Coronary artery (tissue), 2 donors: Measurements from ENCODE around the gene TMTC1.

ENCODE experiments used
- DNase-seq: peaks from one replicate; pipeline ENCODE4 v3.0.0-alpha.2; 2017; ENCODE audit warnings: low spot score
- H3K27ac ChIP-seq, 2 donors: fragments of 200-600 bp; sonication (generic); one replicate each; pipeline ENCODE4 v1.5.1; 2016 to 2019
- H3K4me3 ChIP-seq: fragments of 200-600 bp; sonication (generic); 2 replicates; pipeline ENCODE4 v1.5.1; 2016; ENCODE audit warnings: mild to moderate bottlenecking, moderate library complexity
- TF ChIP-seq, protein P1 (sequence below): fragments of 200-600 bp; sonication (generic); IDR thresholded peaks from one replicate; pipeline ENCODE4 v1.5.1; 2019; ENCODE audit warnings: antibody characterized with exemption

The TMTC1 gene

DNA sequence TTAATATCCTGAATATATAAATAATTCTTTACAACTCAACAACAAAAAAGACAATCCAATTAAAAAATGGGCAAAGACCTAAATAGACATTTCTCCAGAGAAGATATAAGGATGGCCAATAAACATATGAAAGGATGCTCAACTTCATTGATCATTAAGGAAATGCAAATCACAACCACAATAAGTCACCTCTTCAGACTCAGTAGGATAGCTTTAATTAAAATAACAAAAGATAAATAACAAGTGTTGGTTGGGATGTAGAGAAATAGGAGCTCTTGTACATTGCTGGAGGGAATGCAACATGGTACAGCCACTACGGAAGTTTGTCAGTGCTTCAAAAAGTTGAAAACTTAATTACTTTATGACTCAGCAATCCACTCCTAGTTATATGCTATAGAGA lies 156.5 kb downstream of the TMTC1 start:
- DNase-seq: no peak
- Histone ChIP-seq H3K4me3 (no peak overlapping the region), H3K27ac (no peak overlapping the region)
- TF ChIP-seq, protein P1, sequence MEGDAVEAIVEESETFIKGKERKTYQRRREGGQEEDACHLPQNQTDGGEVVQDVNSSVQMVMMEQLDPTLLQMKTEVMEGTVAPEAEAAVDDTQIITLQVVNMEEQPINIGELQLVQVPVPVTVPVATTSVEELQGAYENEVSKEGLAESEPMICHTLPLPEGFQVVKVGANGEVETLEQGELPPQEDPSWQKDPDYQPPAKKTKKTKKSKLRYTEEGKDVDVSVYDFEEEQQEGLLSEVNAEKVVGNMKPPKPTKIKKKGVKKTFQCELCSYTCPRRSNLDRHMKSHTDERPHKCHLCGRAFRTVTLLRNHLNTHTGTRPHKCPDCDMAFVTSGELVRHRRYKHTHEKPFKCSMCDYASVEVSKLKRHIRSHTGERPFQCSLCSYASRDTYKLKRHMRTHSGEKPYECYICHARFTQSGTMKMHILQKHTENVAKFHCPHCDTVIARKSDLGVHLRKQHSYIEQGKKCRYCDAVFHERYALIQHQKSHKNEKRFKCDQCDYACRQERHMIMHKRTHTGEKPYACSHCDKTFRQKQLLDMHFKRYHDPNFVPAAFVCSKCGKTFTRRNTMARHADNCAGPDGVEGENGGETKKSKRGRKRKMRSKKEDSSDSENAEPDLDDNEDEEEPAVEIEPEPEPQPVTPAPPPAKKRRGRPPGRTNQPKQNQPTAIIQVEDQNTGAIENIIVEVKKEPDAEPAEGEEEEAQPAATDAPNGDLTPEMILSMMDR: no peak

DNA sequence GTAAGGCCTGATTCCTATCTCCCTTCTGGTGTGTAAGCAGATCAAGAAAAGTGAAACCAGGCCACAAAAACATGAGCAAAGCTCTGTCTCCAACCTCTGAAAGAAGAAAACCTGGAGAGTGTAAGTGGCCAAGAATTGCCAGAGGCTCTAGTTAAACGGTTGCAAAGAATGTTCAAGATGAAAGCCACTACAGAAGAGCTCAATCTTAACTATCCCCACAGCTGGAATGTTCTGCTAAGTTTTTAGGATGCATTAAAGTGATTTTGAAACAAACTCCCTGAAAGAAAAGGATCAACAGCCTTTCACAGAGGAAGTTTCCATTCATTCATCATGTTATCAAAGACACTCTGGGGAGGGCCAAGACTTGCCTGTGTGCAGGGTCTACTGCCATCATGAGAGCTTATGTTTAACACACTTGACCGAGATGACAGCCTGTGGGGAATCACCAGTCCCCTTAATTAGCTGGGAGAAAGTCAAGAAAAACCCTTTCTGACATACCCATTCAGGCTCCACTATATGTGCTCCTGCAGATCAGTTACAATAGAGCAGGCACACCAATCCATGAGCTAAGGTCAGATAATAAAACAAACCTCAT lies 158.3 kb downstream of the TMTC1 start:
- TF ChIP-seq, protein P1: no peak
- no peak for DNase-seq
- no peak overlapping the region for H3K27ac ChIP-seq
- H3K4me3 ChIP-seq: no peak overlapping the region

DNA sequence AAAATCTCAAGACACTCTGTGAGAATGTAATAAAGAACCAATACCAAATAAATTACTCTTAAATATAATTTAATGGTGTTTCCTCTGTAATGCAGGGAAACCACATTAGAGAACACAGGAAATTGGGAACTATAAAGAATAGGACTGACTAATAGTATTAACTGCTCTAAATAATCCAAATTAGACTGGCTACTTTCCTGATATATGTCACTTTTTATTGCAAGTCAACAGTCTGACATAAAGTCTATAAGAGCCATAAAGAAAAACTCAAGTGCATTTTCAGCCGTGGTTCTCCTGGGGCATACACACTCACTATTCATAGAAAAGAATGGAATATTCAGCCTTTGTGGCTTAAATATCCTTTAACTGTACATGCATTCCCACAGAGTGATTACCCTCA lies 161.5 kb downstream of the TMTC1 start:
- Histone ChIP-seq H3K4me3 (no peak overlapping the region), H3K27ac (no peak overlapping the region)
- TF ChIP-seq, protein P1: no peak
- no peak for DNase-seq

DNA sequence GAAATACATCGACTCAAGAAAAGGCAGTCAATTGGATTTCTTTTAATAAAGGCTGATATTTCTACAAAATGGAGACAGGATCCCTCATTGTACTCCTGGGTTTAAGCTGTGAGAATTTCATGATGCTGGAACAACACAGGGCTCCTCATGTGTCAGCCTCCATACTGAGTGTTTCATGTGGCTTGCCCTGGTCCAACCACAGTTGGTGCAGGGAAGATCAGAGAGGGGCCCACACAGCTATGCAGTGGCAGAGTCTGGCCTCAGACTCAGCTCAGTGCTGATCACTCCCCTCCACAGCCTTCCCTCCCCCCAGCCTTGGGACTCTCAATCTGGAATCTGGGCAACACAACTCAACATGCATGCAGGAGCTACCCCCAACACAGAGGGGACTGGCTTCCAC lies 163.7 kb downstream of the TMTC1 start:
- Histone ChIP-seq H3K27ac (no peak overlapping the region), H3K4me3 (no peak overlapping the region)
- DNase-seq: no peak
- TF ChIP-seq, protein P1: no peak

DNA sequence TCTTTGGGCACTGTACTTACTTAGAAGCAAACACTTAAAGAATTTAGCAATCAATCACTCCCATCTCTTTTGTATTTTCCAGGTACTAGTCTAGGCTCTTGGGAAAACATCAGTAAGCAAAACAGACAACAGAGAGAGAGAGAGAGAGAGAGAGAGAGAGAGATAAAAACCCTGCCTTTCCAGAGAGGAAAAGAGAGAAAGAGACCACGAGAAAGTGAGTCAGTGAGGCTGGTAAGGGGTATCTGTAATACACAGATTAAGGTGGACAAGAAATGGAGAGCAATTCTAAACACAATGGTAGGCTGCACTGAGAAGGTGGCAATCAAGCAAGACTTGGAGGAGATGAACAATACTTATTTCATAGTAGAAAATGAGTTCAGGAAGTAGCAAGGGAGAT lies 166.3 kb downstream of the TMTC1 start:
- DNase-seq: no peak
- TF ChIP-seq, protein P1: no peak
- H3K4me3 ChIP-seq: no peak overlapping the region
- H3K27ac ChIP-seq: no peak overlapping the region

DNA sequence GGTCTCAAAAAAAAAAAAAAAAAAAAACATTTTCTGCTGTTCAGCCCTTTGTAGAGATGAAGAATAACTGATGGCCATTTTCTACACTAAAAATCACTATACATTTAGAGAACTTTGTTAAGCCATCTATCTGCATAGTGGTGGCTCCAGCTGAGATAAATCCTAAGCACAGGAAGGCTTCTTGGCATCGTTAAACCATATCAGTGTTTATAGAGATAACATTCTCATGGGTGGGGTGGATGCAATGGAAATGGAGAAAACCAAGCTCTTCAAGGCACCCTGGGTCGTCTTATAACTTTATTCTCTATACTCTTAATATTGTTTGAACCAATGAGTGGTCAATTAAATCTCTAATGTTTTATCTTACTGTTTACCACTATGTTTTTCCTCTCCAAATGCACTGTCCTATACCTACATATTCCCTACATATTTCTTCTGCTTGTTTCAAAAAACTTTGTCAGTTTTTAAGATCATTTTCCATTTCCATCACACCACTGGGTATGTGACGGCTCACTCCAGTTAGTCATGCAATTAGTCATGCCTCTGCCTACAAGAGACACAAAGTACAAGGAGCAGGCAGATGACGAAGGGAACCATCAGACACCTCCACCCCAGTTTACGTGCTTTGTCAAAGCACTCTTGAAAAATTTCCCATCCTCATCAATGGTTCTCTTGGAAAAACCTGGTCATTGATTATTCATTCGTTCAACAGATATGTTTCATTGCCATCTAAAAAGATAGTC lies 166.9 kb downstream of the TMTC1 start:
- H3K27ac ChIP-seq: no peak overlapping the region
- TF ChIP-seq, protein P1: no peak
- no peak for DNase-seq
- H3K4me3 ChIP-seq: no peak overlapping the region
